ENCODE data around the gene BIRC3. TPM values are rescaled to one million over a fixed set of nuclear protein-coding genes. Genes with fewer than 3 reads are reported as not detected.

The BIRC3 gene
- total RNA-seq, 1 experiment from 2014 or later, result 4.8 TPM

GRCh38 chr11:102274628-102275027, 42.7 kb upstream of the BIRC3 start:
- Histone ChIP-seq H4K20me1 (ENCODE audit: insufficient read depth) (no peaks in the 10 kb centered on the region), H3K79me2 (ENCODE audit: low read depth) (no peaks in the 10 kb centered on the region), H3K4me1 (replicated peaks; ENCODE audit: insufficient read depth) (peaks cover 15% of the 10 kb centered on the region), H3K27ac (no peak overlapping the region), H3K4me3 (no peak overlapping the region), H3K27me3 (ENCODE audit: insufficient read depth, low read depth) (no peaks in the 10 kb centered on the region), H3K4me2 (no peak overlapping the region), H3K9me2 (ENCODE audit: insufficient read depth) (no peaks in the 10 kb centered on the region), H3K36me3 (ENCODE audit: low read depth) (no peaks in the 10 kb centered on the region), H2AFZ (no peak overlapping the region), H3F3A (ENCODE audit: insufficient read depth, low read depth) (peaks cover 11% of the 10 kb centered on the region), H3K9me3 (ENCODE audit: insufficient read depth, low read depth) (peaks cover 3% of the 10 kb centered on the region; the same call in 1 of the 2 replicates)
- no peak for DNase-seq
- intact Hi-C loops (cut with micrococcal nuclease; ENCODE audit: unreplicated experiment), result no loop called here
- BruUV-seq (replicated peaks), result no TSS peak
- ChIA-PET POLR2A (ENCODE audit: unreplicated experiment) (no interaction called here), CTCF (no interaction called here)
- no peak for TF ChIP-seq CTCF (conservative IDR thresholded peaks at IDR 0.05)
- TF ChIP-seq EZH2 (IDR thresholded peaks at IDR 0.05; ENCODE audit: low read depth), result no peak

GRCh38 chr11:102276362-102276761, 40.9 kb upstream of the BIRC3 start:
- DNase-seq, result no peak
- Histone ChIP-seq H3K4me2 (no peak overlapping the region), H3K4me3 (no peak overlapping the region), H3K9me2 (ENCODE audit: insufficient read depth) (no peaks in the 10 kb centered on the region), H2AFZ (no peak overlapping the region), H3K9me3 (ENCODE audit: insufficient read depth, low read depth) (peaks cover 3% of the 10 kb centered on the region; the same call in 1 of the 2 replicates), H3K27ac (no peak overlapping the region), H3K36me3 (ENCODE audit: low read depth) (no peaks in the 10 kb centered on the region), H3K79me2 (ENCODE audit: low read depth) (no peaks in the 10 kb centered on the region), H3K27me3 (ENCODE audit: insufficient read depth, low read depth) (no peaks in the 10 kb centered on the region), H4K20me1 (ENCODE audit: insufficient read depth) (no peaks in the 10 kb centered on the region), H3K4me1 (replicated peaks; ENCODE audit: insufficient read depth) (no peaks in the 10 kb centered on the region), H3F3A (ENCODE audit: insufficient read depth, low read depth) (no peaks in the 10 kb centered on the region)
- POLR2A ChIA-PET (ENCODE audit: unreplicated experiment), result no interaction called here
- no TSS peak for BruUV-seq (replicated peaks)
- TF ChIP-seq CTCF (conservative IDR thresholded peaks at IDR 0.05), result no peak
- no peak for TF ChIP-seq EZH2 (IDR thresholded peaks at IDR 0.05; ENCODE audit: low read depth)
- intact Hi-C loops (cut with micrococcal nuclease; ENCODE audit: unreplicated experiment), result no loop called here
- CTCF ChIA-PET, result no interaction called here

- POLR2A ChIA-PET (ENCODE audit: unreplicated experiment), result no interaction called here
- intact Hi-C loops (cut with micrococcal nuclease; ENCODE audit: unreplicated experiment), result no loop called here
Observed at GRCh38 chr11:102276783-102277182, 40.5 kb upstream of the BIRC3 start.

More at GRCh38 chr11:102276783-102277182, 40.5 kb upstream of the BIRC3 start:
- no peak overlapping the region for H2AFZ ChIP-seq
- H3K27me3 ChIP-seq (ENCODE audit: insufficient read depth, low read depth), result no peaks in the 10 kb centered on the region
- no peak for DNase-seq
- TF ChIP-seq CTCF (conservative IDR thresholded peaks at IDR 0.05) (no peak), EZH2 (IDR thresholded peaks at IDR 0.05; ENCODE audit: low read depth) (no peak)
- peaks cover 3% of the 10 kb centered on the region; the same call in 1 of the 2 replicates for H3K9me3 ChIP-seq (ENCODE audit: insufficient read depth, low read depth)
- no peaks in the 10 kb centered on the region for H4K20me1 ChIP-seq (ENCODE audit: insufficient read depth)
- H3K4me3 ChIP-seq, result no peak overlapping the region
- no peaks in the 10 kb centered on the region for H3K79me2 ChIP-seq (ENCODE audit: low read depth)
- BruUV-seq (replicated peaks), result no TSS peak
- H3K27ac ChIP-seq, result no peak overlapping the region
- no peaks in the 10 kb centered on the region for H3K4me1 ChIP-seq (replicated peaks; ENCODE audit: insufficient read depth)
- H3F3A ChIP-seq (ENCODE audit: insufficient read depth, low read depth), result no peaks in the 10 kb centered on the region
- H3K4me2 ChIP-seq, result no peak overlapping the region
- no peaks in the 10 kb centered on the region for H3K9me2 ChIP-seq (ENCODE audit: insufficient read depth)
- H3K36me3 ChIP-seq (ENCODE audit: low read depth), result no peaks in the 10 kb centered on the region
- CTCF ChIA-PET, result no interaction called here
